GM21526 (cell line): ENCODE data around the gene SPHK1.

Experiments used
- ATAC-seq: cut with Tn5 transposase; IDR thresholded peaks from one replicate; pipeline ENCODE4 v1.9.1; 2021; ENCODE audit warnings: moderate library complexity; ENCODE audit not compliant: unreplicated experiment, low FRiP score

The SPHK1 gene

DNA sequence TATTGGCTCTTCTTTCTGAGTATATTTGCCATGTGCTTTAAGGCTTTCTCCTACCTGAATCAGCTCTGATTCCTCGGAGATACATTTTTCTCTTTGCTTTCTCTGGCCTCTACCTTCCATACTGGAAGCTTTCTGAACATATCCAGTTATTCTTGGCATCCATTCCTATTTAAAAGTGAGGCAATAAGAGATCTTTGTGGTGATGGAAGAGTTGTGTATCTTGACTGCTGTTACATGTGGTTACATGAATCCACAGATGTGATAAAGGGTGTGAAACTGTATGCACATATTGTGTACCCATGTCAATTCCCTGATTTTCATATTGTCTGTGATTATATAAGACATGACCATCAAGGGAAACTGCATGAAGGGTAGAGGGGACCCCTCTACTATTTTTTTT is 44.1 kb downstream of the SPHK1 start:
- no peak for ATAC-seq

DNA sequence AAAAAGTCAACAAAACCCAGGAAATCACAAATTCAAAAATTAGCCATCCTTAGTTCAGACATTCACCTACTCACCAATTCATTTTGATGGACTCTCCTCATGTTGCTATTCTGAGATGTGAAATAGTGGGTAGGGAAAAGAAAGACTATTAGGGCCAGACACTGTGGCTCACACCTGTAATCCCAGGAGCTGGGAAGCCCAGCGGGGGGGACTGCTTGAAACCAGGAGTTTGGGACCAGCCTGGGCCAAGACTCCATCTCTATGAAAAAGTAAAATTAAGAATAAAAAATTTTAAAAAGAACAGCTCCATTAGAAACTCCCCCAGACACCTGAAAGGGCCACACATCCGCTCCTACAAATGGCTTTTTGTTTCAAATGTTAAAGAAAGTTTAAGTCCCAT is 47.1 kb downstream of the SPHK1 start:
- no peak for ATAC-seq

DNA sequence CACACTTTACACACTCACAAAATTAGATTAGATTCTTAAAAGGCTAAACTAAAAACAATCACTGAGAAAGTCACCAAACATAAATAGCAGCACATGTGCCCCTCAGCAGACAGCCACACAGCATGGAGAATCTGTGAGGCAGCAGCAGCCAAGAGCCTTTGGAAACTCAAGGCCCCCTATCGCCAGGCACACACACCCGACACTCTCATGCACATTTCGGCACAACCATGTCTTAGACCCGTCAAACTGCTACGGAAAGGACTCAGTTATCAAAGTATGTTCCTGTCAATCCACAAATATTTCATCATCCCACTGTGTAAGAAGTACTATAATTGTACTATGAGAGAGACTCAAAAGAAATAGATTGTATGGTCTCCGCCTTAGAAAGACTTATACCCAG is 47.6 kb downstream of the SPHK1 start:
- no peak for ATAC-seq

DNA sequence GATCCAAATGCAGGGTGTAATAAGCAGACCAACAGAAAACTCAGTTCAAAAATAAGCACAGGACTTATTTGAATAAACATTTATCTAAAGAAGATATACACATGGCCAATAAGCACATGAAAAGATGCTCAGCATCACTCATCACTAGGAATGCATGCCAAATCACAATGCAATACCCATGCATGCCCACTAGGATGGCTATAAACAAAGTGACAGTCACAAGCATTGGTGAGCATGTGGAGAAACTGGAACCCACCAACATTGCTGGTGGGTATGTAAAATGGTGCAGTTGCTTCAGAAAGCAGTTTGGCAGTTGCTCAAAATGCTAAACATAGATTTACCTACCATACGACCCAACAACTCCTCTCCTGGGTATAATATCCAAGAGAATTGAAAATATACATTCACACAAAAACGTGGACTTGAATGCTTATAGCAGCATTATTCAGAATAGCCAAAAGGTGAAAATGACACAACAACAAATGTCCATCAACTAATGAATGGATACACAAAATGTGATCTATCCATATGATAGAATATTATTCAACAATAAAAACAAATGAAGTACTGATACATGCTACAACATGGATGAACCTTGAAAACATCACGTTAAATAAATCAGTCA is 48.4 kb downstream of the SPHK1 start:
- no peak for ATAC-seq

DNA sequence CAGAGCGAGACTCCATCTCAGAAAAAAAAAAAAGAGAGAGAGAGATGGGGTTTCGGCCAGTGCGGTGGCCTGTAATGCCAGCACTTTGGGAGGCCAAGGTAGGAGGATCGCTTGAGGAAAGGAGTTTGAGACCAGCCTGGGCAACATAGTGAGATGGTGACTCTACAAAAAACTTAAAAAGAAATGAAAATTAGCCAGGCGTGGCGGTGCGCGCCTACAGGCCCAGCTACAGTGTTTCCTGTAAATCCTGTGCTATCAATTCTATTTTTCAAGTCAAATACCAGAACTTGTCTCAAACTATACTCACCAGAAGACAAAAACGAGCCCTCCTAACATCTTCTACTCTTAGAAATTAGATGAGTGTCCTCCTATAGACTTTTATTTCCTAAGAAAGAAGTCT is 49.3 kb downstream of the SPHK1 start:
- ATAC-seq: no peak

DNA sequence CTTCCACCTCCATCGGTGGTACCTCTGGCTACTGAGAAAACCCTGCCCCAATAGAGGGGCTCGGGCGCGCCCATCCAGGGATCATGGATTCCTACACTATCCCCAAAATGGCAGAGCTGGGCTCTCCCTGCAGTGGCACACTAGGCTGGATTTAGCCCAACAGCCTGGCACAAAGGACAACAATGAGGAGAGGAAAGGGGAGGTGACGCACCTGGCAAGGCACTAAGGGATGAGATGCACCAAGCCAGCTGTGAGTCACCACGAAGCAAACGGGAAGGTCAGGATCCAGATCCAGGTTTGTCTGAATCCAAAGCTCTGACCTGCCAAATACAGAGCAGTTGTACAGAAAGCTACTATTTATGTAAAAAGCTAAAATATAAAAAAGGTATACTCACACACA is 50.5 kb downstream of the SPHK1 start:
- no peak for ATAC-seq

DNA sequence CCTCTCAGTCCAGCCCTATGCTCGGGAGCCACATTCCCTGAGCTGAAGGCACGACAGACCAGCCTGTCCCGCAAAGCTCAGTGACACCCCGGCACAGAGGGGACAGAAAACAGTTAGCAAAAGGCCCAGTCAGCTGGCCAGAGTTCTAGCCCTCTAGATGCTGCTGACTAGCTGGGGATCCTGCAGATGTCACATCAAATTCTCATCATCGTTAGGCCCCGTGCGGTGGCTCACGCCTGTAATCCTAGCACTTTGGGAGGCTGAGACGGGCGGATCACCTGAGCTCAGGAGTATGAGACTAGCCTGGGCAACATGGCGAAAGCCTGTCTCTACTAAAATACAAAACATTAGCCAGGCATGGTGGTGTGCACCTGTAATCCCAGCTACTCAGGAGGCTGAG is 51.3 kb downstream of the SPHK1 start:
- no peak for ATAC-seq
